ENCODE measurements around the gene CD274.
"Not testable (repeated sequence)": the region's sequence is repeated elsewhere in the genome, so short reads cannot be mapped to it uniquely, and the experiment has no call there.

Gene CD274

GRCh38 chr9:5470122-5470521 is 19.8 kb downstream of the CD274 start:
- no peak for DNase-seq

- no peak for DNase-seq
These were observed 20.5 kb downstream of the CD274 start for GRCh38 chr9:5470816-5471215.

GRCh38 chr9:5475611-5476010 is 25.3 kb downstream of the CD274 start:
- not testable (repeated sequence) for DNase-seq

GRCh38 chr9:5478206-5478605 is 27.9 kb downstream of the CD274 start:
- DNase-seq, result no peak

GRCh38 chr9:5479994-5480694 is 29.8 kb downstream of the CD274 start:
- no peak for DNase-seq

GRCh38 chr9:5480919-5481318 is 30.6 kb downstream of the CD274 start:
- no peak for DNase-seq

GRCh38 chr9:5481322-5482040 is 31.1 kb downstream of the CD274 start:
- no peak for DNase-seq

GRCh38 chr9:5482194-5482593 is 31.9 kb downstream of the CD274 start:
- no peak for DNase-seq

- no peak for DNase-seq
These were observed 33.0 kb downstream of the CD274 start for GRCh38 chr9:5483306-5483705.

GRCh38 chr9:5485378-5486085 is 35.2 kb downstream of the CD274 start:
- DNase-seq, result no peak

- DNase-seq, result no peak
These were observed 36.6 kb downstream of the CD274 start for GRCh38 chr9:5486988-5487387.

- DNase-seq, result no peak
These were observed 38.1 kb downstream of the CD274 start for GRCh38 chr9:5488221-5489008.

- no peak for DNase-seq
These were observed 39.5 kb downstream of the CD274 start for GRCh38 chr9:5489630-5490490.

- no peak for DNase-seq
These were observed 42.8 kb downstream of the CD274 start for GRCh38 chr9:5492965-5493678.

- no peak for DNase-seq
These were observed 43.6 kb downstream of the CD274 start for GRCh38 chr9:5493679-5494511.

- DNase-seq, result not testable (repeated sequence)
These were observed 44.4 kb downstream of the CD274 start for GRCh38 chr9:5494765-5495164.

GRCh38 chr9:5499157-5499556 is 48.8 kb downstream of the CD274 start:
- DNase-seq, result no peak

- no peak for DNase-seq
These were observed 49.6 kb downstream of the CD274 start for GRCh38 chr9:5499889-5500398.

- DNase-seq, result no peak
These were observed 50.3 kb downstream of the CD274 start for GRCh38 chr9:5500441-5501235.
